Left renal cortex interstitium (tissue), 4 donors: ENCODE measurements around the gene FBXO28. TPM values are rescaled to one million over a fixed set of nuclear protein-coding genes. Genes with fewer than 3 reads are reported as not detected.

Experiments used
- polyA plus RNA-seq, 4 donors: library from polyadenylated mRNA; unstranded; fragments of 120-200 nt; gene quantifications; one replicate each; pipeline ENCODE4 v1.2.1, GENCODE V29; 2013; ENCODE audit not compliant: insufficient read length in 4 of 4

The FBXO28 gene
- polyA plus RNA-seq, 4 donors: 31.5 to 35.4 (median 33.5) TPM

Other genes starting within 250 kb of the FBXO28 start
- 10 to 100 TPM; 52.0 to 70.0 (median 58.9) TPM for gene DEGS1, start 69.1 kb downstream of the FBXO28 start, polyA plus RNA-seq
- 10 to 100 TPM; 30.5 to 44.6 (median 37.5) TPM for gene NVL, start 216.1 kb downstream of the FBXO28 start, polyA plus RNA-seq
- gene CNIH4, start 242.8 kb downstream of the FBXO28 start, polyA plus RNA-seq: 10 to 100 TPM; 43.3 to 56.6 (median 49.1) TPM